ENCODE measurements around the gene NR6A1.

Gene NR6A1

GRCh38 chr9:124514874-124515273, 256.2 kb downstream of the NR6A1 start:
- Mint-ChIP-seq H3K4me1 (peaks cover 18% of the 10 kb centered on the region), H3K27me3 (ENCODE audit: low read depth) (peaks cover 19% of the 10 kb centered on the region), H3K9me3 (no peaks in the 10 kb centered on the region), H3K27ac (no peak overlapping the region), H3K4me3 (no peak overlapping the region), H3K36me3 (ENCODE audit: low read depth) (peaks cover 5% of the 10 kb centered on the region)
- TF ChIP-seq CTCF (IDR thresholded peaks at IDR 0.05; ENCODE audit: unreplicated experiment in 3 of 3): no peak

GRCh38 chr9:124514125-124514524, 257.0 kb downstream of the NR6A1 start:
- no peaks in the 10 kb centered on the region for H3K9me3 Mint-ChIP-seq
- no peak overlapping the region for H3K4me3 Mint-ChIP-seq
- peaks cover 1% of the 10 kb centered on the region for H3K36me3 Mint-ChIP-seq (ENCODE audit: low read depth)
- H3K4me1 Mint-ChIP-seq: peaks cover 18% of the 10 kb centered on the region
- TF ChIP-seq CTCF (IDR thresholded peaks at IDR 0.05; ENCODE audit: unreplicated experiment in 3 of 3): no peak
- H3K27ac Mint-ChIP-seq: no peak overlapping the region
- H3K27me3 Mint-ChIP-seq (ENCODE audit: low read depth): peaks cover 19% of the 10 kb centered on the region

GRCh38 chr9:124513376-124513994, 257.6 kb downstream of the NR6A1 start:
- peaks cover 20% of the 10 kb centered on the region for H3K27me3 Mint-ChIP-seq (ENCODE audit: low read depth)
- TF ChIP-seq CTCF (IDR thresholded peaks at IDR 0.05; ENCODE audit: unreplicated experiment in 3 of 3): no peak
- no peaks in the 10 kb centered on the region for H3K36me3 Mint-ChIP-seq (ENCODE audit: low read depth)
- H3K4me1 Mint-ChIP-seq: peaks cover 18% of the 10 kb centered on the region
- no peaks in the 10 kb centered on the region for H3K9me3 Mint-ChIP-seq
- peak overlapping the region in 1 of 3 experiments; percentile 33 for H3K27ac Mint-ChIP-seq
- no peak overlapping the region for H3K4me3 Mint-ChIP-seq

- Mint-ChIP-seq H3K4me1 (peaks cover 18% of the 10 kb centered on the region), H3K9me3 (no peaks in the 10 kb centered on the region), H3K27ac (peak overlapping the region in 1 of 3 experiments; percentile 33), H3K4me3 (no peak overlapping the region), H3K27me3 (ENCODE audit: low read depth) (peaks cover 25% of the 10 kb centered on the region), H3K36me3 (ENCODE audit: low read depth) (no peaks in the 10 kb centered on the region)
- no peak for TF ChIP-seq CTCF (IDR thresholded peaks at IDR 0.05; ENCODE audit: unreplicated experiment in 3 of 3)
Measured at GRCh38 chr9:124512806-124513204, 258.3 kb downstream of the NR6A1 start.

- no peak for TF ChIP-seq CTCF (IDR thresholded peaks at IDR 0.05; ENCODE audit: unreplicated experiment in 3 of 3)
- H3K9me3 Mint-ChIP-seq: no peaks in the 10 kb centered on the region
- peaks cover 30% of the 10 kb centered on the region for H3K27me3 Mint-ChIP-seq (ENCODE audit: low read depth)
- no peaks in the 10 kb centered on the region for H3K36me3 Mint-ChIP-seq (ENCODE audit: low read depth)
- no peak overlapping the region for H3K27ac Mint-ChIP-seq
- no peak overlapping the region for H3K4me3 Mint-ChIP-seq
- H3K4me1 Mint-ChIP-seq: peaks cover 18% of the 10 kb centered on the region
Measured at GRCh38 chr9:124511891-124512805, 259.0 kb downstream of the NR6A1 start.

Measured in nephron (organoid).